ENCODE results near the gene GZMM.
A peak's percentile ranks its signal among the peaks of the same experiment; 100 is the strongest.

The GZMM gene

DNA sequence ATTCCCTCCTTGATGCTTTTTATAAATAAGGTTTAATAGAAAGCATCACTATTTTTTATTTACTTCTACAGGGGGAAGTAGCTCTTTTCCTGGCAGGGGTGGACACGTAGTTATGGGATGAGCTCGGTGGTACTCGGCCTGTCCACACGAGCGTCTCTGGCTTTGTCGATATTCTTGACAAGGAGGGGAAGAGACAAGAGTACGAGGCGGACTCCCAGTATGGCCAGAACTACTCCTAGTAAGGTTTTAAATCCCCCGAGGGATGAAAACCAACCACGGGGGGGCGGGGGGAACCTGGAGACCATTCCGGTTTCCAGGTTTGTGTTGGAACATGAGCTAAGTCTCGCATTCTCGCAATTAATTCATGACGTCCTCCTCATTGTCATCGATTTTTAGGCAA, 23.0 kb downstream of the GZMM start:
- no peak for DNase-seq (ENCODE audit: low read depth)

DNA sequence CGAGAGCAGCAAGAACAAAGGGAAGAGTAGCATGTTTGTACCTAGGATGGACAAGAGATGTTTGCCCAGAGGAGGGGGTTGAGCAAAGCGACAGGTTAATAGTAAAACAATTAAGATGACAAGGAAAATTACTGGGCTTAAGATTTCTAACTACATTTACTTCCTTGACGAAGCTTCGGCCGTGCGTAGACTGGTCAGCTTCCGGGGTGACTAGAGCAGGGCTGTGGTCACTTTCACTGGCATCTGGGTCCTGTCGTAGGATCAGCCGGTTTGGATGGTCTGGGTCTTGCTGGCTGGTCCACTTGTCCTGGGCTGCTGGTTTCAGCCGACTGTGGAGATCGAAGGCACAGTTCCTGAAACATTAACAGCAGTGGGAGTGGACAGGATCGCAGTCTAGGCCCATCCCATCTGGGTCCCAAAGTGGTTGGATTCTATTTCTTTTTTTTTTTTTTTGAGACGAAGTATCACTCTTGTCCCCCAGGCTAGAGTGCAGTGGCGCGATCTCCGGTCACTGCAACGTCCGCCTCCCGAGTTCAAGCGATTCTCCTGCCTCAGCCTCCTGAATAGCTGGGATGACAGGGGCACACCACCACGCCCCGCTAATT, 23.5 kb downstream of the GZMM start:
- no peak for DNase-seq (ENCODE audit: low read depth)

DNA sequence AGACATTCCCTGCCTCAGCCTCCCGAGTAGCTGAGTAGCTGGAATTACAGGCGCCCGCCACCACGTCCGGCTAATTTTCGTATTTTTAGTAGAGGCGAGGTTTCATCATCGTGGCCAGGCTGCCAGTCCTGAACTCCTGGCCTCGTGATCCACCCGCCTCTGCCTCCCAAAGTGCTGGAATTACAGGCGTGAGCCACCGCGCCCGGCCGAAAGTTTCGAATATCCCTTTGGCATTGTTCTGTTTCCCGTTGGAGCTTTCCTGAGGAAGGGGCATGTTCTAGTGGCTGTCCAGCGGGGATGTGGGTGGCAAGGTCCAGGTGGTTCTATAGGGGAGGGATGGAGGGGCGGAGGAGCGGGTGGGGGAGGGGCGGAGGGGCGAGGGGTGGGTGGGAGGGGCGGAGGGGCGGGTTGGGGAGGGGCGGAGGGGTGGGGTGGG, 26.4 kb downstream of the GZMM start:
- DNase-seq (ENCODE audit: low read depth), result no peak

DNA sequence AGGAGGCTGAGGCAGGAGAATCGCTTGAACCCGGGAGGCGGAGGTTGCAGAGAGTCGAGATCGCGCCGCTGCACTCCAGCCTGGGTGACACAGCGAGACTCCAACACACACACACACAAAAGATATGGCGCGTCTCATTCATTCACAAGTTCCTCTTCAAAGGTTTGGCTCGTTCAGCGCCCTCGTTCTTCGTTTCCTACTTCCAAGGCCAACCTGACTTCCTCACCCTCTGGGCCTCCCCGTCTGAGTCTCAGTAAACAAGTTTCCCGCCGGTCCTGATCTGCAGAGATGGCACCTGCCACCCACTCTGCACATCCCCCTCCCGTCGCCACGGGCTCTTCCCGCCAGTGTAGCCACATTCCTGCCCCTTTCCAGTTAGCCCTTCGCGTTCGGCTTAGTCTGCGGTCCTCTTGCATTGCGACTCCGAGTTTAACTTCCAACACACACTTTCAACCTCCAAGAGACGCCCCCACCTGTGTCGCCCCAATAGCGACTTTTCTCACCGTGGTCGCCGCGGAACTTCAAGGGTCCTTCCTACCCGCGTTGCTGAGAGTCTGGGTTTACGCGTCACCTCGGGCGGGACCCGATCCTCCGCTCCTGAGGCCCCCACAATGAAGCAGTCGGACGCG, 27.2 kb downstream of the GZMM start:
- no peak for DNase-seq (ENCODE audit: low read depth)

DNA sequence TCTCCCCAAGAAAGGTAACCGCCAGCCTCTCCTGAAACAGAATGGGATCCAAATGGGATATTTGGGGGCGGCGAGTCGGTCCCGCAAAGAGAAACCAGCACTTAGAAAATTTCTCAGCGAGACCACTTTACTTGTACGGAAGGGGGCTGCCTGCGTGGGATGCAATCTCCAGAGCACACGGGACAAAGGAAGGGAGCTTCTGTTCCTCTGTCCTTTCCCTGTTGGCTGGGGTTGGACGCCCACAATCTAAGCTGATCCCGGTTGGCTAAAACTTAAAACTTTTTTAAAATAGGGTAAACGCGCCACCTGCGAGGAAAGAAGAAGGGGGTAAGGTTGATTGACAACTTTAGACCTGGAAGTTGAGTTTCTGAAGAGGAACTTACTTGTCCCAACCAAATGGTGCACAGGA, 27.7 kb downstream of the GZMM start:
- DNase-seq (ENCODE audit: low read depth), result peak; percentile 17

DNA sequence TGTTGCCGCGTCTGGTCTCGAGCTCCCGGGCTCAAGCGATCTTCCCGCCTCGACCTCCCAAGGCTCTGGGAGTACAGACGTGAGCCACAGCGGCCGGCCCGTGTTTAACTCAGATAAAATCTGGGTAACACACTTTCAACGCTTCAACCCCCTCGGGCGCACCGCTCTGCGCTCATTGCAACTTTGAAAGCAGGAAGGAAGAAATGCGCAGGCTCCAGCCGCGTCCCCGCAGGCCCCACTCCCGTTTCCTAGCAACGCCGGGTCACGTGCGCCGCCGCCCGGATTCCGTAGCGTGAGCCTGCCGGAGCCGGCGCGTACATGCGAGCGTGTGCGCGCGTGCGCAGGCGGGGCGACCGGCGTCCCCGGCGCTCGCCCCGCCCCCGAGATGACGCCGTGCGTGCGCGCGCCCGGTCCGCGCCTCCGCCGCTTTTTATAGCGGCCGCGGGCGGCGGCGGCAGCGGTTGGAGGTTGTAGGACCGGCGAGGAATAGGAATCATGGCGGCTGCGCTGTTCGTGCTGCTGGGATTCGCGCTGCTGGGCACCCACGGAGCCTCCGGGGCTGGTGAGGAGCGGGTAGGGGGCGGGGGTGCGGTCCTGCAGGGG, 28.4 kb downstream of the GZMM start, which contains the start of gene BSG:
BSG (plus strand) TSS at position 457 of the 603 bp plus-strand sequence; CDS start at position 496, 39 bp downstream.
- DNase-seq (ENCODE audit: low read depth), result peak; percentile 81

DNA sequence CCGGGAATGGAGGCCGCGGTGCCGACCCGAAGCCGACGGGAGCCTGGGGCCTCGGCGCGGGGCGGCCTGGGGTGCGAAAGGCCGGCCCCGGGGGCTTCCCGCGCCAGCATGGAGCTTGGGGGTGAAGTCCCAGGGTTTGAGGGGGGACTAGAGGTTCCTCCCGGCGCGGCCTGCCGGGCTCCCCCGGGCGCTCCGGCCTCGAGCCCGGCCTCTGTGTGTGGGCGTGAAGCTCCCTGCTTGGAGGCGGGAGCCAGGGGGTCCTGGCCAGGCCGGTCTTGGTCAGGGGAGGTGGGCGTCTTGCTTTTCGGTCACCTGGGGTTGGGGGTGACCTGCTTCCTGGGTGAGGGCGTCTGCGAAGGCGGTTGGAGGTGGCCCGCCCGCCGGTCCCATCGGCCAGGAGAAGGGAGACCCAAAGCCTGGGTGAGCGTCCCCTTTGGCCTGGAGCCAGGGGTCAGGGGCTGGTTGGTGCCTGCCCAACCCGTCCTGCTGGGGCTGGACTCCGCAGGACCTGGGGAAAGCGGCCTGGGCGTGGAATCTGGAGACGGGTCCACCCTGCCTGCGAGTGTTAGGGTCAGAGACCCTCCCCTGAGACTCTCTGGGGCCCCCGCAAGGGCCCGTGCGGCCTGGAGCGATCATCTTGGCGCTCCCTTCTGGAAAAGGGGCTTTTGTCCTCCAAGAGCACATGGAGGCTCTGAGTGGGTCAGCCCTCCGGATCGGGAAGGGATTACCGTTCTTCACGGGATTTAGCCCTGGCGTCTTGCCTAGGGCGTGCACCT, 29.1 kb downstream of the GZMM start:
- DNase-seq (ENCODE audit: low read depth), result no peak

DNA sequence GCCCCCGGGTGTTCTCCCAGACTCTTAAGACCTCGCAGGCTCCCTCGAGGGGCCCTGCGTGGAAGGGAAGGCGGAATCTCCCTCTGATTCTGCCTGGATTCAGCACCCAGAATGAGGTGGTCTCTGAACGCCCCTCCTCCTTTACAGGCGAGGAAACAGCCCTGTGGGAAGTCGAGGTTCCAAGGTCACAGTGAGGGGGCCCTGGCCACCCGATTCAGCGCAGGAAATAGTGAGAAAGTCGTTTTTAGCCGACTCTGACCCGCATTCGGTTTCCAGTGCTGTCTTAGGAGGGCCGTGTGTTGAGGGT, 29.6 kb downstream of the GZMM start:
- DNase-seq (ENCODE audit: low read depth), result no peak

DNA sequence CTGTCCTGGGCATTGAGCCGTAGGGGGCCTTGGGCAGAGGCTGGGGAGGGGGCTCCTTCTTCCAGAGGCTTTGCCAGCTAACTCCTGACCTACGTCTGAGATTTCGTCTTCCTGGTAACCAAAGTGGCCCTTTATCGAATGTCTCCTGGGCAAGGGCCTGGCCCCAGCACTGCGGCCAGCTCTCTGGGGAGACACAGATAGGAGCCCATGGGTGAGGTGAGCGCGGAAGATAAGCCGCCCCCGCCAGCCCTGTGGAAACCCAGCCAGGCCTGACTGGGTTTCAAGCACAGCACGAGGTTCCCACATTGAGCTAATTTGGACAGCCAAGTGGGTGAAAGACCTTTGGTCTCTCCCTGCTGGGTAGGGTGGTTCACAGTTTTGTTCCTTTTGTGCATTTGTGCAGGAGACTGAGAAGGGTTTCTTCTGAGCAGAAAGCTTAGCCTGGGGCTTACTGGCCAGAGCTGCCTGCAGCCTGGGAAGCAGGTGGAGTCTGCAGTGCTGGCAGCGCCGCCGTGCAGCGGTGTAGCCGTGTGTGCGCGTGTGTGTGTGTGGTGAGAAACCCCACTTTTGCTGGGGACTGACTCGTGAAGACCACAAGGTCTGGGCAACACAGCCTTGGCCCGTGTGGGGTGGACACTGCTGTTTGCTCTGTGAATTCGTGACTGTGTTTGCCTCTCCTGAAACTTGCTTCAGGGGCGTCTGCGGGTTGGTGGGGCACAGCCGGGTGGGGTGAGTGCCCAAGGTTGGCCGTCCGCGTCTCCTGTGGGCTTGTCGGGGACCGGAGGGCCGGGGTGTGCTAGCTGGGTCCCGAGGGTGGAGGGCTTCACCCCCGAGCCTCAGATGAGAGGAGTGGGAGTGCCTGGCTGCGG, 31.0 kb downstream of the GZMM start:
- DNase-seq (ENCODE audit: low read depth), result no peak

DNA sequence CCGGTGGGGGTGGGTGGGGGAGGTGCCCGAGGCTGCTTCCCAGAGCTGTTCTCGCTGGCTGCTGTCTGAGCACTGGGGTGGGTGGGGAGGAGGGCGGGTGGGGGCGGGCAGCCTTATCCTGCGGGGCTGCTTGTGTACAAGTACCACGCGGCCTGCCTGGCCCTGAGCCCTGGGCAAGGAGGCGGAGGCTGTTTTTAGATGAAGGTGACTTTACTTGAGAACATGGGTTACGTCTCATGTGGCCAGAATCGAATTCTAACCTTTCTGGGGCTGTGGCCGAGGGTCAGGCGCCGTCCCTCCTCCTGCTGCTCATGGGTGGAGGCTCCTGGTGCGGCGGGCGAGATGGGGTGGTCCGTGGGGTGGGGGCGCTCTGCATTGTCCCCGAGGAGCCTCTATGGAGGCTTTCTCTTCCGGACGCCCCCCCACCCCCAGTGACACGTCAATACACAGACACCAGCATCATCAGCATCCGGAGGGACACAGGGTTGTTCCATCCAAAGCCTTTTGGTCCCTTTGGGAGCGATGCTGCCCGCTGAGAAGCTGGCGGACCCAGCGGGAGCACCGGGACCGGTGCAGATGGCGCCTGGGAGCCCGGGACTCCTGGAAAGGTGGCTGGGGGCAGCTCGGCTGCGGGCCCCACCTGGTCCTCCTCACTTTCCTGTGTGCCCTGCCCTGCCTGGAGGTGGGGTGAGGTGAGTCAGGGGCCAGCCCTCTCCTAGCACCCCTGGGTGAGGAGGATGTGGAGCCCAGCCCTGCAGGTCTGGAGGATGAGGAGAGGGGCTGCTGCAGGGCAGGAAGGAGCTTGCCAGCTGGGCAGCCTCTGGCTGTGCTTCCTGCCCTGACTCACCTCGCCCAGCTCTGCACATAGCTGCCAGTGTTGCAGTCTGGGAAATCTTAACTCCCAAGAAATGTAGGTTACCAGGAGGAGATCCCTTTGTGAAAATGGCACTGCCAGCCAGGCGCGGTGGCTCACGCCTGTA, 32.0 kb downstream of the GZMM start:
- DNase-seq (ENCODE audit: low read depth), result no peak

DNA sequence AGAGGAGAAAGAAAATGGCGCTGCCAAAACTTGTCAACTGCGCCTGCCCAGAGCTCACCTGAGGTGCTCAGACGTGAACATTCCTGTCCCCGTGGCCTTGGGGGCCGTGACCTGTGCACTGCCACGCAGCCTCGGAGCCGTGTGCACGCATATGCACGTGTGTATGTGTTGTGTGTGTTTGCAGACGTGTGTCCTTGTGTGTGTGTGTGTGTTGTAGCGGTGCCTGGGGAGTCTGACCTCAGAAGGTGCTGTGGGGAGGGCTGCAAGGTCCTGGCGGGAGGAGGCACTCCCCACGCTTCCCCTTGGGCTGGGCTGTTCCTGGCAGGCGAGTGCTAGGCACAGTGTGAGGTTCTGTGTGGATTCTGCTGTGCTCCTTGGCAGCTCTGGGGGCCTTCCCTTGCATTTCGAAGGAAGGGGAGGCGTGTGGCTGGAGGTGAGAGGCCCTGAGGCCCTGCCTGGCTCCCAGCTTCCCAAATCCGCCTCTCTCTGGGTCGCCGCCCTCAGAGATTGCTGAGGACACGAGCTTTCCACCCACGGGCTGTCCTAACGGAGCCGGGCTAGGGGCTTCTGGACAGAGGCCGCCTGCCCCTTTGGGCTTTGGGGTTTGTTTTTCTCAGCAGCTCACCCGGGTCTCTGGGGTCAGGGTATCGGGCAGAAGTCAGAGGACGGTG, 33.0 kb downstream of the GZMM start:
- no peak for DNase-seq (ENCODE audit: low read depth)

DNA sequence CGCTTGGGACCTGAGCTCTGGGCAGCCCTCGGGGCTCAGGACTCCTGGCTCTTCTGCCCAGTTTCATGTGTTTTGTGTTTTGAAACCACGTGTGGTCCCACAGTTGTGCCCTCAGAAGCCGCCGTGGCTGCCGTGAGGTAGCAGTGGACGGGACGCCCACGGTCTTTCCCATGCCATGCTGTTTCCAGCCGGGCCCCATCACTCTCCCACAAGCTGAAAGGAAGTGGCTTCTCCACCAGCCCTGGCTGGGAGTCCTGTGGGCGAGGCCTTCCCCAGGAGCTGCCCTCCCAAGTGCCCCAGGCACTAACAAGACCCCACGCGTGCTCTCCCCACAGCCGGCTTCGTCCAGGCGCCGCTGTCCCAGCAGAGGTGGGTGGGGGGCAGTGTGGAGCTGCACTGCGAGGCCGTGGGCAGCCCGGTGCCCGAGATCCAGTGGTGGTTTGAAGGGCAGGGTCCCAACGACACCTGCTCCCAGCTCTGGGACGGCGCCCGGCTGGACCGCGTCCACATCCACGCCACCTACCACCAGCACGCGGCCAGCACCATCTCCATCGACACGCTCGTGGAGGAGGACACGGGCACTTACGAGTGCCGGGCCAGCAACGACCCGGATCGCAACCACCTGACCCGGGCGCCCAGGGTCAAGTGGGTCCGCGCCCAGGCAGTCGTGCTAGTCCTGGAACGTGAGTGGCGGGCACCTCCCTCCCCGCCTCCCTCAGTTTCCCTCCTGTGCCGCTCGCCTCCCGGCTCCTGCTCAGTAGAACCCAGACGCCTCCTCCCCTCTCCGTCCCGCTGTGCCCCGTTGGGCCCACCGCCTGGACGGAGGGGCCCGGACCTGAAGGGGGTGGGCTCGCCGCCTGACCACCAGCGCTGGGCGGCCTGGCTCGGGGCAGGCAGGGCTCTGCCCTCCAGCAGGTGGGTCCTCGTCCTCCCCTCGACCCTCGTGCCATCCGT, 33.9 kb downstream of the GZMM start:
- no peak for DNase-seq (ENCODE audit: low read depth)

DNA sequence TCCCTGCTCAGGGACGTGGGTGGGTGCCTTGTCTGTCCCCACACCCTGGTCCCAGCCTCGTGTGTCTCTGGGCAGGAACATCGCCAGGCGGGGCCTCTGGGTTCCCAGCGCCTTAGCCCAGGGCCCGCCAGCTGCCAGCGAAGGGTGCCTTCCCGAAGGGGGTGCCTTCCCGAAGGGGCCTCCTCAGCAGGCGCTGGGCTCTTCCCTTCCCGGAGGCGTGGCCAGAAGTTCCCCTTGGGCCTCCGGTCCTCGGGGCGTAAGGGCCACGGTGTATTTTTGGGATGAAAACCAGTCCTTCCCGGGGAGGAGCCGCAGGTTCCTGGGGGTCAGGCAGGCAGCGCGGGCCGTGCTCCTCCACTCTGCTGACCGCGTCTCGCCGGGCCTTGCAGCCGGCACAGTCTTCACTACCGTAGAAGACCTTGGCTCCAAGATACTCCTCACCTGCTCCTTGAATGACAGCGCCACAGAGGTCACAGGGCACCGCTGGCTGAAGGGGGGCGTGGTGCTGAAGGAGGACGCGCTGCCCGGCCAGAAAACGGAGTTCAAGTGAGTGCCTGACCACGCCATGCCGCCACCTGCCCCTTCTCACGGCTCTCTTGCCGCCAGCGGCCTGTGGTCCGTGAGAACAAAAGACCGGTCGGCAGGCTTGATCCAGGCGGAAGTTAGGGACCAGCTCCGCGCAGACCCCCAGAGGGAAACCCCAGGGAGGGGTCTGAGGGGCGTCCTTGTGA, 35.4 kb downstream of the GZMM start:
- DNase-seq (ENCODE audit: low read depth), result no peak

DNA sequence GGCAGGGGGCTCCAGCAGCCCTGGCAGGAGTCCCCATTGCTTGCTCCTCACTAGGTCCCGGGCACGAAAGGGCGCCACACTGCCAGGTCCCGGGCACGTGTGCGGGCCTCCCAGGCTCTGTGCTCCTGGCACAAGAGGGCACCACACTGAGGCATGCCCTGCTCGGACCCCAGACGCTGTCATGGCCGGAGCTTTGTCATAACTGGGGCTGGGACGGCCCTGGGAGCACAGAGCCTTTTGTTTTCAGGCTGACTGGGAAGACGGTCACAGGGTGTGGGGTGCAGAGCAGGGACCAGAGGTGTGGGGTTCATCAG, 35.9 kb downstream of the GZMM start:
- no peak for DNase-seq (ENCODE audit: low read depth)

DNA sequence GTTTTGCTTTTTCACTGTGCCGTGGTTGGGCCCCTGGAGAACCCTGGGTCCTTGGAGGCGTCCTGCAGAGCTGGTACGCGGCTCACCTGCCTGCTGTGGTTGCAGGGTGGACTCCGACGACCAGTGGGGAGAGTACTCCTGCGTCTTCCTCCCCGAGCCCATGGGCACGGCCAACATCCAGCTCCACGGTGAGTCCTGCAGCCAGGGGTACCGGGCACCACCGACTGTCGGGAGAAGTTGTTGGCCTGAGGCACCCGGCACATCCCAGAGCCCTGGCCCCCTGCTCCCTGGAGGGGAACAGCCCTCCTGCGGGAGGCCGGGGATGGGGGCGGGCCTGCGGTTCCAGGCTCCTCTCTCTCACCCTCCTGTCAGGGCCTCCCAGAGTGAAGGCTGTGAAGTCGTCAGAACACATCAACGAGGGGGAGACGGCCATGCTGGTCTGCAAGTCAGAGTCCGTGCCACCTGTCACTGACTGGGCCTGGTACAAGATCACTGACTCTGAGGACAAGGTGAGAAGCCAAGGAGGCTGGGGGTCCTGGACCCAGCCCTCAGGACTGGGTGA, 36.5 kb downstream of the GZMM start:
- DNase-seq (ENCODE audit: low read depth), result no peak

DNA sequence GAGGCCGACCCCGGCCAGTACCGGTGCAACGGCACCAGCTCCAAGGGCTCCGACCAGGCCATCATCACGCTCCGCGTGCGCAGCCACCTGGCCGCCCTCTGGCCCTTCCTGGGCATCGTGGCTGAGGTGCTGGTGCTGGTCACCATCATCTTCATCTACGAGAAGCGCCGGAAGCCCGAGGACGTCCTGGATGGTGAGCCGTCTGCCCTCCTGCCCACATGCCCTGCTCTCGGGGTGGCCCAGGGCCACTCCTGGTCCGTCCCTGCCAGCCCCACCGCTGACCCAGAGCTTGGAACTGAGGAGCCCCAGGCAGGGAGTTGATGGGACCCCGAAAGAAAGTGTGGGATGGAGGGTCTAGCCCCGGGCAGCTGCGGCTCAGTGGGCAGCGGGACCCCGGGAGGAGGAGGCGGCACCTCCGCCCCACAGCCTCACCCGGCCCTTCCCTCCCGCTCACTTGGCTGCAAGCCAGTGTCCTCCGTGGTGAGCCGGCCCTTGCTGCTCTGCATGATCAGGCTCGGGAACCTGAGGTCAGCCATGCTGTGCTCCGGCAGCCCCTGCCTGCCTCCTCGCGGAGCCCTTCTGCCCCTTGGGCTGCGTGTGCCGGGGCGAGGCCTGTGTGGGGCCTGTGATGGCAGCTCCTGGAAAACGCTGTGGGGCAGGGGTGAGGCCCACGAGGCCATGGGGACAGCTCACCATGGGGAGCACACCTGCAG, 37.7 kb downstream of the GZMM start:
- no peak for DNase-seq (ENCODE audit: low read depth)

DNA sequence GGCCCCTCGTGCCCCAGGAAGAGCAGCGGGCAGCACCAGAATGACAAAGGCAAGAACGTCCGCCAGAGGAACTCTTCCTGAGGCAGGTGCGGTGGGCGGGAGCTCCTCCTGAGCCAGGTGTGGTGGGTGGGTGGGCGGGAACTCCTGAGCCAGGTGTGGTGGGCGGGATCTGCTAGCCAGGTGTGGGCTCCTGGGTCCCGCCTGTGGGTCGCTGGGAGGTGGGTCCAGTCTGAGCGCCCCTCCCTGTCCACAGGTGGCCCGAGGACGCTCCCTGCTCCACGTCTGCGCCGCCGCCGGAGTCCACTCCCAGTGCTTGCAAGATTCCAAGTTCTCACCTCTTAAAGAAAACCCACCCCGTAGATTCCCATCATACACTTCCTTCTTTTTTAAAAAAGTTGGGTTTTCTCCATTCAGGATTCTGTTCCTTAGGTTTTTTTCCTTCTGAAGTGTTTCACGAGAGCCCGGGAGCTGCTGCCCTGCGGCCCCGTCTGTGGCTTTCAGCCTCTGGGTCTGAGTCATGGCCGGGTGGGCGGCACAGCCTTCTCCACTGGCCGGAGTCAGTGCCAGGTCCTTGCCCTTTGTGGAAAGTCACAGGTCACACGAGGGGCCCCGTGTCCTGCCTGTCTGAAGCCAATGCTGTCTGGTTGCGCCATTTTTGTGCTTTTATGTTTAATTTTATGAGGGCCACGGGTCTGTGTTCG, 38.8 kb downstream of the GZMM start:
- no peak for DNase-seq (ENCODE audit: low read depth)
